GM21390 (cell line): ENCODE results near the gene CCL20.

Experiments used
- ATAC-seq: cut with Tn5 transposase; IDR thresholded peaks from one replicate; pipeline ENCODE4 v1.9.1; 2021; ENCODE audit not compliant: unreplicated experiment

CCL20 gene

DNA sequence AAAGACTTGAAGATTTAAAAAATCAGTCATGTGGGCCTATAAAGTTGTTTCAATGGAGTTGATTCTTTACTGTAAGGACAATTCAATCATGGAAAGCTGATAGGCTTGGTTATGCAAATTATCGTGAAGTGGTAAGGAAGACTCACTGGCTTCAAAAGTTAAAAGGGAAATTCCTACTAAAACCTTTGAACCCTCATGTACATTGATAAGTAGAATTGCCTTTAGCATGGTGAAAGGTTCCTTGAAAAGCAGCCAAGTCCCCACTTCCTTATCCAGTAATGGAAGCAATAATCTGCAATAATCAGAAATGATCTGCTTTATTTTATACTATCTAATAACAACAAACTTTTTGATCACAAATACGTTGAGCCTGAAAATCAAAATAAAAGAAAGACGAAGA, 14.4 kb upstream of the CCL20 start:
- no peak for ATAC-seq

DNA sequence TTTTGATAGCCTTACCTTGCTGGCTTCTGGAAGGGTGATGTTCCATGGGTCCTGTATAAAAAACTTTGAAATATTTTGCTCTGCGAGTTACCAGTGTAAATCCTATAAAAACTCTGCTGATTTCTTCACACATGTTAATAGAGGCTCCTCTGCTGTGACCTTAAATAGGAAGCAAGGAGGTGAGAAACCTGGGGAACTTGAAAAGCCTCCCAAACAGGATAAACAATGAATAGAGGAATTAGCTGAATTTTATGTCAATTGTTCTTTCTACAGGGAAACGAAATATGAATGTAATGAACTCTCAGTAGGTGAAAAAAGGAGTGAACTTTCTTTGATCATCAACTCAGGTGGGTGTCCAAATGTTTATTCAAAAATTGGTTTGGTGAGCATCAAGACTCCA, 10.8 kb upstream of the CCL20 start:
- ATAC-seq, result no peak

DNA sequence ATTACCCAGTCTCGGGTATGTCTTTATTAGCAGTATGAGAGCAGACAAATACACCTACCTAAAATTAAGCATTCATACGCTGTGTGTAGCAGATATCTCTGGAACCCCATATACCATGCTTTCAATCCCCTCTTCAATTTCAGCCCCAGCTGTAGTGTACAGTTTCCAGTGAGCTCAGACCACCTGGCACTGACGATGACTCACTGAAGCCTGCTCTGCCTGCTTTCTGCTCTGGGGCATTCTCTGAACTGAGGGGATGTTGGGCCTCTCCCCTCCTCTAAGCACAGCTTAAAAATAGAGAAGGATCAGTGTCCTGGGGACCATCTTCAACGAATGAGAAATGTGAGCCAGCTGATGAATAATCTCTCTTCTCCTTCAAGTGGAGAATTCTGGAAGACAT, 8.7 kb upstream of the CCL20 start:
- ATAC-seq, result no peak

DNA sequence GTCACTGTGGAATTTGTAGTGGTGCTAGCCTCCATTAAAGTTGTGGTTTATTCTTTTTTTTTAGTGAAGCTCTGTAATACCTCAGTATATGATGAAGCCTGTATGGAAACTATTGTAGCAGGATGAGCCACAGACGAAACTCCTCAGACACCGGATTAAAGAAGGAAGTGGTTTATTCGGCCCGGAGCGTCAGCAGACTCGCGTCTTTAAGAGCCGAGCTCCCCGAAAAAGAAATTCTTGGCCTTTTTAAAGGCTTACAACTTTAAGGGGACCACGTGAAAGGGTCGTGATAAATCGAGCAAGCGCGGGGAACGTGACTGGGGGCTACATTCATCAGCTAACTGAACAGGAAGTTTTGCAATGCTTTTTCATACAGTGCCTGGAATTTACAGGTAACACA, 8.1 kb upstream of the CCL20 start:
- no peak for ATAC-seq

DNA sequence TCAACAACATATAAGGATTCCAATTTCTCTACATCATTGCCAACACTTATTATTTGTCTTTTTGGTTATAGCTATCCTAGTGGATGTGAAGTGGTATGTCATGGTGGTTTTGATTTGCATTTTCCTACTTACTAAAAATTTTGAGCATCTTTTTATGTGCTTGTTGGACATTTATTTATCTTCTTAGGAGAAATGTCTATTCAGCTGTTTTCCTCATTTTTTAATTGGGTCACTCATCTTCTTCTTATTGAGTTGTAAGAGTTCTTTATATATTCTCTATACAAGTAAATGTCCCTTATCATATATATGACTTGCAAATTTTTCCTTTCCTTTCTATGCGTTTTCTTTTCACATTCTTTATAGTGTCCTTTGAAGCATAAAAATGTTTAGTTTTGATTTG, 4.7 kb upstream of the CCL20 start:
- no peak for ATAC-seq

DNA sequence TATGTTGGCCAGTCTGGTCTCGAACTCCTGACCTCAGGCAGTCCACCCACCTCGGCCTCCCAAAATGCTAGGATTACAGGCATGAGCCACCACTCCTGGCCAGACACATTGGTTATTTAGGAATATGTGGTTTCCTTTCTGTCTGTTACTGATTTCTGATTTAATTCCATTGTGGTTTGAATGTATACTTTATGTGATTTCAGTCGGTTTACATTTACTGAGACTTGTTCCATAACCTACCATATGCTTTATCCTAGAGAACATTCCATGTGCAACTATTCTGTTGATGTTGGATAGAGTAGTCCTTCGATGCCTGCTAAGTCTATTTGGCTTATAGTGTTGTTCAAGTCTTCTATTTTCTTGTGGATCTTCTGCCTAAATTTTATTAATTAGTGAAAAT, 1.6 kb upstream of the CCL20 start:
- ATAC-seq, result no peak

DNA sequence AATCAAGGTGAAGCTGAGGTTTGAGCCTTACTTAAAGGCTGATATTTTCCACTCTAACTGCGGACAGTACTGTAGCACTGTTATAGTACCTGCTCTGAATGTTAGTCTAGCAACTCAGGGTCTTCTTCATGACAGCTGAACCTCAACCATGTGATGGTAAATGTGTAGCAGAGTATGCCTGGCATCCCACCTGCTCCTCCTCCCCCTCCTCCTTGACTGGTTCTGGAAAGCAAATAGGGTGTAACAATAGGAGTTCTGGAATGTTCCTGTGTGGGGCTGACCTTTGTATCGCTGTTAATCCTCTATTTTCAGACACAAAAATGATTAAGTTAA, 447 bp upstream of the CCL20 start:
- no peak for ATAC-seq

DNA sequence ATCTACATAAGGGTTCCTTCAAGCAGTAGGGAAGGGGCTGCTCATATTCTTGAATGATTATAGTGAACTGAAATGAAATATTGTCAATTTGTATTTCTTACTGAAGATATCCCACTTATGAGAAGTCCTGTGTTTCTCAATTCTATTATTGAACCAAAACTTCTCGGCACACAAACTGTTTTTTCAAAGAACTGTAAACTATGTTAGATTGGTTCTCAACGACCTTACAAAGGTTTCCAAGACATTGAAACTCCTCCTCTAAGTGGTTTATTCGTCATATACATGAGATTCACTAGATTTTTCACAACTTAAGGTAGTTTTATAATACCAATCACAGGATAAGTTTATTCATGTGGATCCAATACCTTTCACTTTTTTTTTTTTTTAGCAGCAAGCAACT, 1.4 kb downstream of the CCL20 start:
- ATAC-seq, result no peak

DNA sequence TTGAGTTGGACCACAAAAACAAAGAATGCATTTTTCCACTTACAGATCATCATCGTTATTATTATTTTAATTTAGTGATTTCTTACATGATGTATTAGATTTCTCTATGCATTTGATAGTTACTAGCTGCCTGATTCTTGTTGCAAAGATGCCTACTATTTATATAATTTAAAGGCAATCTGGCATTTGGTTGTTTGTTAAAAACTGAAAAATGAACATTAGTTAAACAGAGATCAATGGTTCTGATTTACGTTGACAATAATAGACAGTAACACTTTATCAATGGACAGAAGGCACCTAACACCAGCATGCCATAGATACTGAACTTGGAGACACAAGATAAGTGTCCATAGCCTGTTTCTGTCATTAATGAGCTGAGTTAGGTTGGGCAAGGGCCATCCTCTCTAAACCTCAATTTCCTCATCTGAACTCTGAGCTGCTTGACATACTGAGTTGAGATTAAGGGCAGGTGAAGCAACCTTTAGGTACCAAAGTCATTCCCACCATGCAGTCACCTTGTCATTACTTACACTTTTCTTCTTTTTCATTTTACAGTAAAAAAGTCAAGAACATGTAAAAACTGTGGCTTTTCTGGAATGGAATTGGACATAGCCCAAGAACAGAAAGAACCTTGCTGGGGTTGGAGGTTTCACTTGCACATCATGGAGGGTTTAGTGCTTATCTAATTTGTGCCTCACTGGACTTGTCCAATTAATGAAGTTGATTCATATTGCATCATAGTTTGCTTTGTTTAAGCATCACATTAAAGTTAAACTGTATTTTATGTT, 3.1 kb downstream of the CCL20 start:
- ATAC-seq, result no peak

DNA sequence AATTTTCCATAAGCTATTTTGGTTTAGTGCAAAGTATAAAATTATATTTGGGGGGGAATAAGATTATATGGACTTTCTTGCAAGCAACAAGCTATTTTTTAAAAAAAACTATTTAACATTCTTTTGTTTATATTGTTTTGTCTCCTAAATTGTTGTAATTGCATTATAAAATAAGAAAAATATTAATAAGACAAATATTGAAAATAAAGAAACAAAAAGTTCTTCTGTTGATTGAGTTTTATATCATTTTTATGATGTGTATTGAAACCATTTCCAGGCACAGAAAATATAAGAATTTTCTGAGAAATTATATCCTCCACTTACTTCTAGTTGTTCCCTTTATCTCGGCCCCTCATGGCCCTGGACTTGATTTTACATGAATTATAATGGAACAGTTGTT, 3.7 kb downstream of the CCL20 start:
- ATAC-seq, result no peak

DNA sequence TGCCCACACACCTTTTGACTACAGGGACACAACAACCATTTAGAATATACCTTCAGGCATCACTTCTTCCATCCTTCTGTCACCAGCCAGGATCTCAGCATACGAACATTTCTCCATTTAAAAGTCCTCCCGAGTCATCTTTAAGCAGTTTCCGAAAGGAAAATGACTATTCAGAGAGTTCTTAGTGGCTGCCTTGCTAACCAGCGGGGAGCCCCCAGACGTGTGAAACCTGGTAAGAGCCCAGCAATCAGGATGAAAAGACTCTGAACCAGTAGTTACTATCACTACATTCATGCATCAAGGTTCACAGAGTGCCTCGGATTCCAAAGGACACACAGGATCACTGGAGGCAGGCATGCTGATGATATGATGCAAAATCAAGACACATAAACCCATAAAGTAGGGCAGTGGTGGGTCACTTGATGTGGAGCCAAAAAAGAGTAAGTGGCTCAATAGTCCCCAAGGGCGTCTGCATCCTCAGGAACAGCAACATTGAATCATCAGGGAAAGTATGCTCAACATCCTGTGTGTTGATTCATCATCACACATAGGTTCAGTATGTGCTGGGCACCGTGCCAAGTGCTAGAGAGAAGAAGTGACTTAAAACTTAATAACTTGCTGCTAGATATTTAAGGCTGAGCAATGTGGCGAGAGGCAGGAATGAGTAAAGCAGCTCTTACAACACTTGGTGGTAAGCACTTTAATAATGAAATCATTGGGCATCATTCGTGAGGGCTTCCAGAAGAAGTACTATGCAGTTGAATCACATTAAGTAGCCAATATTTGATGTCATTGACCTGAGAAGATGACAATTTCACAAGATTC, 4.4 kb downstream of the CCL20 start:
- ATAC-seq, result peak; percentile 48

DNA sequence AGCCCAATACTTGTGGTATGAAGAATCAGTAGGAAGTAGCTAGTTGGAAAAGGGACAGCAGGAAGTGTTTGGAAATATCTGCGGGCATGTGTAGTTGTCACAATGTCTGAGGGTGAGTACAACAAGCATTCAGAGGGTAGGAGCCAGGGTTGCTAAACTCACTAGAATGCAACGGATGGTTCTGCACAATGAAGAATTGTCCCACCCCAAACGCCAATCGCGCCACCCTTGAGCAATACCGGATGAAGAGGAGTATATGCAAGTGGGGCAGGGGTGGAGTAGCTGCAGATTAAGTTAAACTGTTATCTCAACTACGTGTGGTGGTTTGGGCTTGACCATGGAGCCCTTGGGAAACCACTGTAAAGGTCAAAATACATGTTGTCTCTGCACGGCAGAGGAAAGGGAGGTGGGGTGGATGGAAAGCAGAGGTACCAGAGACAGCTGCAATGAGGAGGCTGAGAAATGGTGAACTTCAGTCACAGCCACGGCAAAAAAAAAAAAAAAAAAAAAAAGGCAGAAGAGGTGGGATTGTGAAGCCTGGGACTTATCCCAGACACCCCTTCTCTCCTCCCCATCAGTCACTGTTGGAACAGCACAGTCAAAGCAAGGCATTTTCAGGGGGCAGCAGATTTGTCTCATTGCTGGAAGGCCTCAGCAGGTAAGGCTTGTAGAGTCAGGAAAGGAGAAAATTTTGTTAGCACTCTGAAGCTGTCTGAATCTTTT, 5.2 kb downstream of the CCL20 start:
- ATAC-seq, result no peak

DNA sequence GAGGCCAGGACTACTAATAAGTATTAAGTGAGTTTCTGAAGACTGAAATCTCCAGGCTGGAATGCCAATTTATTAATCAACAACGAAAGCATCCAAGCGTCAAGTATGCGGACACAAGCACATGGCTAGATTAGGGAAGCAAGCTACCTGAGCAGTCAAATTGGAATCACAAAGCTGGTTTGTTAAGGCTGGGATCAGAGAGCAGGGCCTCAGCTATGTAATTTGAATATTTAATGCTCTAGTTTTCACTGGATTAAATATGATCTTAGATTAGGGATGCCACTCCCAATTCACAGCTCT, 5.7 kb downstream of the CCL20 start:
- ATAC-seq, result no peak

DNA sequence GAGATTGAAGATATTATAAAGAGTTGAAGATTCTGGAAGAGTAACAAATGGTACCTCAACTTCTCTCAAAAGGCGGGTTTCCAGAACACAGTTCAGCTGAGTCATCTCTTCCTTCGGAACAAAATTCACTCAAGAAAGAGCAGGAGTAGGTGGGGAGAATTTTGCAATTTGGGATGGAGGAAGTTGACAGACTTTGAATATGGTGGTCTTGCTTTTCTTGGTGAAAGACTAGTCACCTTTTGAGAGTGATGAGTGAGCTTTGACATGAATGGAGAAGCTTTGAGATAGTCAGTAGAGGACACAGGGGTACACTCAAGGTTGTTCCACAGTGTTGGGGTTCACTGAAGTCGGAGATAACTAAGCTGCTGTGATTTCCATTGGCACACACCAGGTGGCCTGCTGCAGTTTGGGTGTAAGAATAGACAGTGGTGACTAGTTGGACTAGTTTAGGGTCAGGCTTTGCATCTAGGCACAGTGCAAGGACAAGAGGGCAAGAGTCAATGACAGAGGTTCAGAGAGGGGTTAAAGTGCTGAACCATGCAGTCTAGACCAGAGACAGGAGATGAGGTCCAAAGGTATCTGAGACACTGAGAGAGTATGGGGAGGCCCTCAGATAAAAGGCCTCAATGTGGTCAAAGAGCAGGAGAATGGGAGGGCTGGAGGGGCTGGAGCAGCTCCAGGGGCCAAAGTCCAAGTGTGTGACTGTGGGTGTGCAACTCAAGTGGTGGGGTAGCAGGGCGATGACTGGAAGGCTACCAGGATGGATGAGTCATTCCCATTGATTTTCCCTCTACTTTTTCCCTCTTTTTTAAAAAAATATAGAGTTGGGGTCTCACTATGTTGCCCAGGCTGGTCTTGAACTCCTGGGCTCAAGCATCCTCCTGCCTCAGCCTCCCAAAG, 7.7 kb downstream of the CCL20 start:
- ATAC-seq, result no peak

DNA sequence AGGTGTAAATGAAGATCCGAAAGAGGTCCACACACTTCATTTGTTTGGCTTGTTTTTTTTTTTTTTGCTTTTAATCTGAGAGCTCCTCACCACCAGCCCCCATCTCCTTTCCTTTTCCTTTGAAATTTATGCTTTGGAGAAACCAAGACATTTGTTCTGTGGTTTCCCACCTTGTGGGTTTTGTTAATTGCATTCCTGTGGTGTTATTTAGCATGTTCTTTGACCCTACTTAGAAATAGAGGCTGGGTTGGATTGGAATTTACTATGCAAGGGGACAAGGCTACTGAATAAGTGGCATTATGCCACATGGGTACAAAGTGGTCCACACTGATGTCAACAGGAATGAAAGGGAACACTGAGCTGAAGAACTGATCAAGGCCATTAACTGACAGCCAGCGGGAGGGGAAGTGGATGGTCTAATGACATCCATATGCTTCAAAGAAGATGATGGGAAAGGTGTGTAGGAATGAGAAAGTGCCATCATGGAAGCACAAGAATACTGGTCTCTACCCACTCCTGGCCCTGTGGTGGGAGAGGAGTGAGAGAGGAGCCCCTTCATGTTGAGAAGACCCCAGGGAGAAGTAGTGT, 8.9 kb downstream of the CCL20 start:
- ATAC-seq, result no peak

DNA sequence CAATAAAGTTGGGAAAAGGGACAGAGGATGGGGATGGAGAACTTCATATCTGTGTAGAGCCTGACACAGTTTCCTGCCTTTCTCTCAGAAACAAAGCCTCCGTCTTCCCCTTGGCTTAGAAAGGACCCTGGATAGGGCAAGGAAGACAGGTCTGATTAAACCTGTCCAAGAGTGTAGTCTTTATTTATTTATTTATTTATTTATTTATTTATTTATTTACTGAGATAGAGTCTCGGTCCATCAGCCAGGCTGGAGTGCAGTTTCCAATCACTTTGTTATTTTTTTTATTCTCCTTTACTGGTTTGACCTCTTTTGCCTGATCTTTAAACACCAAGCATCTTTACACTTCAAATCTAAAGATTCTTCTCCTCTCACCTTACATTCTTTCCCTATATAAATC, 10.3 kb downstream of the CCL20 start:
- no peak for ATAC-seq

DNA sequence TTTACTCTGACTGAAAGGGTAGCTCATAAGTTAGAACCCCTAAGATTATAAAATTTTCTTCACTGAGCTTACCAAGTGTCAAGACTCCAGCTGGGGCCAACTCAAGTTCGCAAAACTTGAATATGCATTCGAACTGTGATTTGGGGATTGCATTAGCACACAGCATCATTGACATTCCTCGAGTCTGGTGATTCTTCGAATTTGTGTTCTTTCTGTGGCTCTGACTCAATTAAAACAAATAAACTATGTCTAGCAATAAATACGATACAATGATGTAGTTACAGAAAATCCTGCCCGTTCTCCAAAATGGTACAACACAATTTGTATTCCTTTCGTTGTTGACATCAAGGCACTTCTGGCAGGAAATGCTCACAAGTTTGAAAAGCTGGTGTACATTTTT, 11.1 kb downstream of the CCL20 start:
- ATAC-seq, result no peak

DNA sequence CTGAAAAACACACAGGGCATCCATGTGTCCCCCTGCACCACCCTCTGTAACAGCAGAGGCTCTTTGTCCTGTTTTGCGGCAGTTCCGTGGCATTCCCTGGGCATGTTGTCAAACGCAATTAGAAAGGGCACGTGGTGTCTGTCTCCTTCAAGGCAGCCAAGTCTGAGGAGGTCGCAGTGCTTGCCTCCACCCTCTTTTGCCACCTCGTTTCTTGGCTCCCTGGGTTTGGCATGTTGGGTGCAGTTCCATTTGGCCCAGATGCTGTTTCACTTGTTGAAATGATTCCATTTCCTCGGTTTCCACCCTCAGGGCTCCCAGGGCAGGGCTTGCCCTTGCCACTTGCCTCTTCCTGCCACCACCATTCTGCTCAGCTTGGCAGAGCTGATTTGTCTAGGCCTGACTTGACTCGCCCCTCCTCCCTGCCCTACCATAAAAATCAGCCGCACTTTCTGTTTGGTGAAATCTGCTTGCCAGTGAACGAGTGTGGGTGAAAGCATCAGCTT, 12.4 kb downstream of the CCL20 start:
- no peak for ATAC-seq

DNA sequence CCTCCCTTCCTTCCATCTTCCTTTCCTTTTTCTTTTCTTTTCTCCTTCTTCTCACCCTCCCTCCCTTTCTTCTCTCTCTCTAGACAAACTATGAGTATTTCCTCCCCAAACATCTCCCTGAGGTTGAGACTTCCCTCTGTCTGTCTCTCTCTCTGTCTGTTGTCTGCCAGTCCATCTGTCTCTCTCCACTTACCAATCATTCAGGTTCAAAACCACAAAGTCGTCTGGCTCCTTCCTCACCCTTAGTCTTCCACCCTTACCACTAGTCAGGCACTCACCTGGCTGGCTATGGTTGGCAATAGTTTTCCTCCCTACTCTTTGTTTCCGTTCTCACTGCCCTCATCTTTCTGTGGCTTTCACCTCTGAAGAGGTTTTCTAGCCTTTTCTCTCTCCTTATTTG, 12.9 kb downstream of the CCL20 start:
- ATAC-seq, result no peak

DNA sequence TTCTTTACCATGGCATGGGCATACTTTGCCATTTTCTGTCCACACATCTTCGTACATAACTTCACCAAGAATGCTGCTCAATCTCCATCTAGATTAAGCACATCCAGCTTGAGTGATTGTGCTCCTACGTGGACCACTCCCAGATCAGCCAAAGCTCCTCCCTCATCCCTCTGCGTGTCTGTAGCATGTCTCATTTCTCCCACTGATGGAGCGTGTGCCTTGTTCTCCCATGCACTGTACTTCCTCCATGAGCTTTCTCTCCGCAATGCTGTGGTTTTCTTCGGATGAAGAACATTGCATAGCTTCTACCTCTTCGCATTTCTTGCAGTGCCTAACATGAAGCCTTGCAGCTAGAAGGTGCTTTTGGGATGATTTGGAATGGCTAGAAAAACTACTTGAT, 13.5 kb downstream of the CCL20 start:
- ATAC-seq, result no peak

DNA sequence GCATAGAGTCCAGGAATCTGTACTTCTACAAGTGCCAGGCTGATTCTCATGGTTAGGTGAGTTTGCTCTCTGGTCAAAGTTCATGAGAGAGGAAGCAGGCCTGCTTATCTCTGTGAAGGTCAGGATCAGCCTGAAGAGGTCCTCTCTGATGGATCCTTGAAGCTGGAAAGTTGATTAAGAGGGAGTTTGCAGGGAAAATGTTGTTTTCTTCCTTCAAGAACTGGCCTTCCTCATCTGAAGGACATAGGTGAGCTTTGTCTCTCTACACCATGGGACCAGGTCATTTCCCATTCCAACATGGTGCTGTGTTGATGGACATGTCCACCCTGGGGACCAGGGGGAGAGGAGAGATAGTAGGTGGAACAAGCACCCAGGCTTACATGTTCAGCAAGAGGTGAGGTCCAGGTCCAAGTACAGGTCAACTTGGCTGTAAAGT, 14.9 kb downstream of the CCL20 start:
- no peak for ATAC-seq
